ENCODE results near the gene ROBO1. TPM values are rescaled to one million over a fixed set of nuclear protein-coding genes. Genes with fewer than 3 reads are reported as not detected.

Gene ROBO1
- total RNA-seq, 1 experiment from 2014 or later: 67.6 TPM

DNA sequence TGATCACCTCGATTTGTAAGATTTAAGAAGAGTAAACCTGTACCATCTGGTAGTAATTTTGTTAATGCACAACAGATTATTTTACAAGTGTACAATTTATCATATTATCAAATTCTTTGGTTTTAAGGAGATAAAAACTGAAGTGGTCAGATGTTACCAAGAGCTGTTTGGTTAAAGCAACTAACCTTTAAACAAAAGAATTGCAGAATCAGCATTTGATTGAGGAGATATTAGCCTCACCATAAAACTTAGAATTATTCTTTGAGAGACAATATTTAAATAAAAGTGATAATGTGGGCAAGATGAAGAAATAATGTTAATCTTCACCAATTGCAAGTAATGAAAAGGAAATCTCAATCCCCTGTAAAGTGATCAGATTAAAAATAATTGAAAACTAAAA lies 1034.9 kb downstream of the ROBO1 start:
- H3K27ac ChIP-seq (ENCODE audit: low read depth, low read length, poor library complexity, severe bottlenecking): no peak overlapping the region
- DNase-seq (ENCODE audit: low spot score): no peak
- H3K27me3 ChIP-seq (replicated peaks; ENCODE audit: insufficient read depth, low read depth, low read length, poor library complexity): no peaks in the 10 kb centered on the region
- peaks cover 88% of the 10 kb centered on the region for H3K4me1 ChIP-seq (ENCODE audit: insufficient read depth, low read length, poor library complexity, severe bottlenecking)
- no peaks in the 10 kb centered on the region for H3K9me3 ChIP-seq (ENCODE audit: low read depth, low read length, poor library complexity, severe bottlenecking)
- intact Hi-C loops (cut with micrococcal nuclease; ENCODE audit: unreplicated experiment): no loop called here
- CTCF ChIA-PET: no interaction called here
- H3K36me3 ChIP-seq (ENCODE audit: insufficient read depth, low read length, poor library complexity, severe bottlenecking): no peaks in the 10 kb centered on the region
- TF ChIP-seq EZH2 (IDR thresholded peaks at IDR 0.05; ENCODE audit: borderline replicate concordance, low read depth, low read length, poor library complexity, severe bottlenecking): no peak
- TF ChIP-seq, protein P1, sequence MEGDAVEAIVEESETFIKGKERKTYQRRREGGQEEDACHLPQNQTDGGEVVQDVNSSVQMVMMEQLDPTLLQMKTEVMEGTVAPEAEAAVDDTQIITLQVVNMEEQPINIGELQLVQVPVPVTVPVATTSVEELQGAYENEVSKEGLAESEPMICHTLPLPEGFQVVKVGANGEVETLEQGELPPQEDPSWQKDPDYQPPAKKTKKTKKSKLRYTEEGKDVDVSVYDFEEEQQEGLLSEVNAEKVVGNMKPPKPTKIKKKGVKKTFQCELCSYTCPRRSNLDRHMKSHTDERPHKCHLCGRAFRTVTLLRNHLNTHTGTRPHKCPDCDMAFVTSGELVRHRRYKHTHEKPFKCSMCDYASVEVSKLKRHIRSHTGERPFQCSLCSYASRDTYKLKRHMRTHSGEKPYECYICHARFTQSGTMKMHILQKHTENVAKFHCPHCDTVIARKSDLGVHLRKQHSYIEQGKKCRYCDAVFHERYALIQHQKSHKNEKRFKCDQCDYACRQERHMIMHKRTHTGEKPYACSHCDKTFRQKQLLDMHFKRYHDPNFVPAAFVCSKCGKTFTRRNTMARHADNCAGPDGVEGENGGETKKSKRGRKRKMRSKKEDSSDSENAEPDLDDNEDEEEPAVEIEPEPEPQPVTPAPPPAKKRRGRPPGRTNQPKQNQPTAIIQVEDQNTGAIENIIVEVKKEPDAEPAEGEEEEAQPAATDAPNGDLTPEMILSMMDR (conservative IDR thresholded peaks at IDR 0.05; ENCODE audit: low read depth, low read length): no peak
- POLR2A ChIA-PET (ENCODE audit: low non-redundant PET): no interaction called here
- no TSS peak for BruUV-seq (replicated peaks)
- H3K4me3 ChIP-seq (ENCODE audit: low read depth, low read length, poor library complexity, severe bottlenecking): no peak overlapping the region

DNA sequence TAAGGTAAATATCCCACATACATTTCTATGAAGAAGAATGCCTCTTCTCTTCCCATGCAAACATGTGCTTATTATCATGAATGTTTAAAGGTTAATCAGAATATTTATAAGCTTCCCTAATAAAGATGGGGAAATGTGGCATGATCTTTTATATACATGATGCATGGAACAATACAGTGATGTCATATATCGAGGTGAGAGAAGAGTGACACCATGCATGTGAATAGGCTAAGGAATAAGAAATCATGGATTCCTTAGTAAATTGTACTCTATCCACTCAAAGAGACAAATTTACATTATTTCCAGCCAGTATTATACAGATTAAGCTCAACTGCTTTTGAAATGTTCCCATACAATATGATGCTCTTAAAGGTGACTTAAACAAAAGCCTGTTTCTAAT lies 1035.3 kb downstream of the ROBO1 start:
- no peaks in the 10 kb centered on the region for H3K27me3 ChIP-seq (replicated peaks; ENCODE audit: insufficient read depth, low read depth, low read length, poor library complexity)
- no peaks in the 10 kb centered on the region for H3K36me3 ChIP-seq (ENCODE audit: insufficient read depth, low read length, poor library complexity, severe bottlenecking)
- intact Hi-C loops (cut with micrococcal nuclease; ENCODE audit: unreplicated experiment): no loop called here
- H3K4me3 ChIP-seq (ENCODE audit: low read depth, low read length, poor library complexity, severe bottlenecking): no peak overlapping the region
- TF ChIP-seq, protein P1 (conservative IDR thresholded peaks at IDR 0.05; ENCODE audit: low read depth, low read length): no peak
- TF ChIP-seq EZH2 (IDR thresholded peaks at IDR 0.05; ENCODE audit: borderline replicate concordance, low read depth, low read length, poor library complexity, severe bottlenecking): no peak
- no TSS peak for BruUV-seq (replicated peaks)
- peaks cover 84% of the 10 kb centered on the region for H3K4me1 ChIP-seq (ENCODE audit: insufficient read depth, low read length, poor library complexity, severe bottlenecking)
- H3K9me3 ChIP-seq (ENCODE audit: low read depth, low read length, poor library complexity, severe bottlenecking): no peaks in the 10 kb centered on the region
- H3K27ac ChIP-seq (ENCODE audit: low read depth, low read length, poor library complexity, severe bottlenecking): no peak overlapping the region
- no peak for DNase-seq (ENCODE audit: low spot score)
- CTCF ChIA-PET: no interaction called here
- POLR2A ChIA-PET (ENCODE audit: low non-redundant PET): no interaction called here

DNA sequence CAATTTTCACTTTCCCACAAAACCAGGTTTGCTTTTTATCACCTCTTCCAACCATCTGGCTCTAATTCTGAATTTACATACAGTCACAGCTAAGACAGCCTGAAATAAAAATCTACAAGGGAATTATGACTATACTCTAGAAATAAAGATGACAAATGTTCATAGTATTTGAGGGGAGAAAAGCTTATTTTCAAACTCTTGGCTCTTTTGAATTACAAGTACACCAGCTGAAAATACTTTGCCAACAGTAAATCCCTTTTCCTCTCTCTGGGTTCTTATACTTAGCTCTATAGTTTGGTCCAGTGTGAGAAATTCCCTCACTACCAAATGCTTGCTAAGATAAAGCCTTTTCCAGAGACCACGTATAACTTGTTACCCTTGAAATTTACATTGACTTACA lies 1037.9 kb downstream of the ROBO1 start:
- no peaks in the 10 kb centered on the region for H3K36me3 ChIP-seq (ENCODE audit: insufficient read depth, low read length, poor library complexity, severe bottlenecking)
- DNase-seq (ENCODE audit: low spot score): no peak
- no peak overlapping the region for H3K4me3 ChIP-seq (ENCODE audit: low read depth, low read length, poor library complexity, severe bottlenecking)
- no peaks in the 10 kb centered on the region for H3K9me3 ChIP-seq (ENCODE audit: low read depth, low read length, poor library complexity, severe bottlenecking)
- H3K4me1 ChIP-seq (ENCODE audit: insufficient read depth, low read length, poor library complexity, severe bottlenecking): peaks cover 78% of the 10 kb centered on the region
- CTCF ChIA-PET: no interaction called here
- intact Hi-C loops (cut with micrococcal nuclease; ENCODE audit: unreplicated experiment): loop anchor here (5.0 kb wide), 1 partner anchor 287 kb away; no protein-coding TSS in a partner anchor
- no peak overlapping the region for H3K27ac ChIP-seq (ENCODE audit: low read depth, low read length, poor library complexity, severe bottlenecking)
- BruUV-seq (replicated peaks): no TSS peak
- POLR2A ChIA-PET (ENCODE audit: low non-redundant PET): no interaction called here
- H3K27me3 ChIP-seq (replicated peaks; ENCODE audit: insufficient read depth, low read depth, low read length, poor library complexity): no peaks in the 10 kb centered on the region
- TF ChIP-seq EZH2 (IDR thresholded peaks at IDR 0.05; ENCODE audit: borderline replicate concordance, low read depth, low read length, poor library complexity, severe bottlenecking): no peak
- TF ChIP-seq, protein P1 (conservative IDR thresholded peaks at IDR 0.05; ENCODE audit: low read depth, low read length): no peak

Data from A673 (cell line).